NAMALWA (cell line): ENCODE results near the gene KDSR.

Source experiments
- DNase-seq: peaks from one replicate; pipeline ENCODE4 v3.0.0-alpha.2; 2015; ENCODE audit warnings: low spot score

Gene KDSR, protein sequence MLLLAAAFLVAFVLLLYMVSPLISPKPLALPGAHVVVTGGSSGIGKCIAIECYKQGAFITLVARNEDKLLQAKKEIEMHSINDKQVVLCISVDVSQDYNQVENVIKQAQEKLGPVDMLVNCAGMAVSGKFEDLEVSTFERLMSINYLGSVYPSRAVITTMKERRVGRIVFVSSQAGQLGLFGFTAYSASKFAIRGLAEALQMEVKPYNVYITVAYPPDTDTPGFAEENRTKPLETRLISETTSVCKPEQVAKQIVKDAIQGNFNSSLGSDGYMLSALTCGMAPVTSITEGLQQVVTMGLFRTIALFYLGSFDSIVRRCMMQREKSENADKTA

DNA sequence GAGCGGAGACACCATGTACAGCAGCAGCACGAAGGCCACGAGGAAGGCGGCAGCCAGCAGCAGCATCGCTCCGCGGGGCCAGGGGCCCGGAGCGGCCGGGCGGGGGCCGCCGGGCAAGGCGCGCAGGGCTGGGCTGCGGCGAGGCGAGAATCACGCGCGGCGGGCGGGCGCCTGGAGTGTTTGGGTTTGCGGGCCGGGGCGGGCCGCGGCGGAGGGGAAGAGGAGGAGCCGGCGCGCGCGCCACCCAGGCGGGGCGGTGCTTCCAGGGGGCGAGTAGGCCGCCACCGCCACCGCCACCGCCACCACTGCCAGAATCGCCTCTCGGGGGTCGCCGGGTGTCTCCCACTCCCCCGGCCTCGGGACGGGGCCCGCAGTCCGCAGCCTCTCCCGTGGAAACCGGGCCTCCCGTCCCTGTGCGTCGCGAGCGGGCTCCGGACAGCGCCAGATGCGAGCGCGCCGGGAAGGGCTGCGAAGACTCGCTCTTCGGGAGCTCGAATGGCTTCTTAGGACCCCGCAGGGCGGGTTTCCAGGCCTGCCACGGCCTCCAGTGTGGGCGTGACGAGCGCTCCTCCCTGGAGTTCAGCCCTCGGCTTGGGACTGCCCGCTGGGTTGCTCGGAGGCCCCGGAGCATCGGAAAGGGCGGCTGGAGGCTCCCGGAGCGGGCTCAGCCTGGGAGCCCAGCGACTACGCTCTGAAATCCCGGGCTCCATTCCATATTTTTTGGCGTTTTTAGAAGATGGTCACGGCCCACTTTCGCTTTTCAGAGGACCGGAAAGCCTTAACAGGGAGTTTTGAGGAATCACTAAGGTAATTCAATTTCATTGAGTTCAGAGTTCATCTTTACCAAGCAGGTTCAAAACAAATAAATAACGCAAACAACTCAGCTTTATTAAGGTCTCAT is at the start of gene KDSR:
Gene KDSR (minus strand): TSS at position 154 of the 901 bp plus-strand sequence. CDS start 88 bp downstream, at position 66.
- DNase-seq = peak; percentile 79

DNA sequence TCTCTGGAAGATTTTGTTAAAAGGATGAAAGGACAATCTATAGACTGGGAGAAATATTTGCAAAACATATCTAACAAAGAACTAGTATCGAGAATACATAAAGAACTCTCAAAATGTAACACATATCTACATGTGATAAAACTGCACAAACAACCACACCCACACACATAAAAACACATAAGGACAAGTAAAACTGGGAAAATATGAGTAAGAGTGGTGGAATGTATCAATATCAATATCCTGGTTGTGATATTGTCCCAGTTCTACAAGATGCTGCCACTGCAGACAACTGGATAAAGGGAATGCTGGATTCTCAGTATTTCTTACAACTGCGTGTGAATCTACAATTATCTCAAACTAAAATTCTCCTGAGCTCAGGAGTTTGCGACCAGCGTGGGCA is 45.9 kb upstream of the KDSR start:
- DNase-seq = no peak

DNA sequence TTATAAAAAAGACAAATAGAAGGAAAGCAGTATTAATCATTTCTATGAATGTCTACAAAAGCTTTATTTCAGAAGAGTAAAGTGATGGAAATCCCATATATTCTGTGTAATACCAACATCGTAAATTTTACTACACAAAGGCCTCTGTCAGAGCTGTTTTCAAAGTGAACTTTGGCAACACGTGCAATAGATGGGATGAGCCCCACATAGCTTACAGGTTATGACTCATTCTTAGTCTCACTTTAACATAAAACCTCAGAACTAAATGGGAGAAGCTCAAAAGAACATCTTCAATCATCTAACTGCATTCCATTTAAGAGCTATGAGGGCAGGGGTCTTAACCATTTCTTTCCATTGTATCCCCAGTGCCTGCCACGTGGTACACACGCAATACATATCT is 43.8 kb upstream of the KDSR start:
- no peak for DNase-seq

DNA sequence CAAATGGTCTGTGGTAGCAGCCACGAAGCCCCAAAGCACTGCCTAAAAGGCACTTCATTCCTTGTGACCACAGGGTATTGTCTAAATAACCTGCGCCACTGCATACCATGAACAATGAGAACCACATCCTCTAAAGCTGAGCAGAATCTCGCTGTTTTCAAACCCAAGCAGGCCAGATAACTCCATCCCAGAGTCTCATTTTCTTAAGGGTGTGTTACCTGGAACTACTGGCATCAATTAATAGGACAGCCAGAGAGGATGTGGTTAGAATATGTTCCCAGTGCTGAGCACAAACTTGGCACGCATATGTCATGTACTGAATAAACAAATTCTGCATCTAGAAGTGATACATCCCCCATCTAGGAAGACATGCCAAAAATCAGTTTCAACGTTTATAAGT is 42.3 kb upstream of the KDSR start:
- no peak for DNase-seq

DNA sequence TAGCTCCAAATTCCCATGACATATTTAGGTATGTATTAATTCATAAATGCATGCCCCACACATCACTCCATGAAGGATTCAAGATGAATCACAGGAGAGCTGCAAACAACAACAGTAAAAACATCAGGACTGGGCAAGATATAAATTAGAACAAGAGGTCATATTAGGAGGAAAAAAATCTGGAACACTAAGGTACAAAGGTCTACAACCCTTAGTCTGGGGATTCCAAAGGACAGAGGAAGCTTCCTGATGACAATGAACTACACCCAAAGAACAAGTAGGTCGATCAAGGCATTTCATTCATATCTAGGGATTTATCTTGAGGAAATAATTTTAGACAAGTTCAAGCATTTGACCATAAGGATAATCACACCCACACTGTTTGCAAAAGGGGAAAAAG is 40.7 kb upstream of the KDSR start:
- no peak for DNase-seq

DNA sequence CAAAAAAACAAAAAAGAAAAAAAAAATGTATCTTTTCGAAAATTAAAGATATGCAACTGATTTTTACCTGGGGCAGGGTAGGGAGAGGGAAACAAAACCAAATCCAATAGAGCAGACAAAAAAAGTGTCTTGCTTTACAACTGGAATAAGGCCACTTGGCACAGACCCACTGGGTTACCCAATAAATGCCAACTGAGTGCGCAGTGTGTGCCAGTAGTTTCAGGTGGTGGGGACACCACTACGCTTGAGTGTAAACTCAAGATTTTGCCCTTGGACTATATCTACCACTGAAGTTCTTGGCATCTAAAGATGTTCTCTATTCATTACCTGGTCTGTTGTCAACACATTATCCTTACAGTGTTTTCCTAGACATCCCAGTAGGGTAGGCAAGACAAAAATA is 39.0 kb upstream of the KDSR start:
- no peak for DNase-seq

DNA sequence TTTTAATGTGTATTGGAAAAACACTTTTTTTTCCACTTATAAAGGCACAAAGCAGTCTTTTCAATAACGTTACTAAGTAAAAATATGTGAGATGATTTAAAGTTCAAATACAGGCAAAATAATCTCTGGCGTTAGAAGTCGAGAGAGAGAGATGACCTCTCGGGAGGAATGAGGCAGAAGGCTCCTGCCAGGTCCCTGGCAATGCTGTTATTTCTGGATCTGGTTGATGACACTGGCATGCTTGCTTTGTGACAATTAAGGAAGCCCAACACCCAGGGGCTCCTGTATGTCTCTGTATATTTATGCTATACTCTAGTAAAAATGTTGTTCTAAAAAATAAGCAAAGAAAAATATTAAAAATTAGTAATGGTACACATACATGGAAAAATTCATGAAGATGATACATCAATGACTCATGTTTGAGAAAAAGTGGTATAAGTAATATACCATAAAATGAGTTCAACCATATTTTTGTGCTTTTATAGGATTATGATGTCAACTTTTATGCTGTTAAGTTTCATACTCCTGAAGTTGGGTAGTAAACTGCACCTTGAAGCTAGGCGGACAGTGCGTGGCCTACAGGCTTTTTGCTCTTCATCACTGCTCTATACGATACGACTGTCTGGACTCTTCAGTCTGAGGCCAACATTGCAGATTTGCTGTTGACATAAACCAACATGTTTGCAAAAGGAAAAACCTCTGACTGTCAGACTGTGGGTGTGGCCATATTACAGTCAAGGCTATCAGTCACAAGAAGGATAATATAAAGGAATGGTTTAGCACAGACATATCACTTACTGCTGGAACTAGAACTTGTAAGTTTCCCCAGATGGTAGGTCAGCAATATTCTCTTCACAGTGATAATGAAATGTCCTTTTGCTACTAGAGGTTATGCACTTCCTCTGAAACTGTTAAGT is 35.5 kb upstream of the KDSR start:
- DNase-seq = no peak

DNA sequence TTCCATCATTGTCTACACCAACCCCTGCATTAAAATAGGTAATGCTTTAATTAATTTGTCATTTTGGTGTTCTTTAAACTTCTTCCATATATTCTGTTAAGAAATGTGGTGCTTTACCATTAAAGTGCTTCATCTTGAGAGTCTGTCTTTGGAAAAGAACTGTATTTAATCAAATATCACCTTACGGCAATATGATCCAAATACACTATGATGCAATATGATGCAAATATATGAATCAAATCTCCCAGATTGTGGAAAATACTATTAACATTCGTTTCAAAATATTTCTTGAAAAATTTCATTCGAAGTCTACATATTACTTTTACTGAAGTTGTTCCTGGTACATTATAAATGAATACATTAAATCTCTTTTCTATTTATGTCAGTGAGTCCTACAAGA is 32.3 kb upstream of the KDSR start:
- no peak for DNase-seq

DNA sequence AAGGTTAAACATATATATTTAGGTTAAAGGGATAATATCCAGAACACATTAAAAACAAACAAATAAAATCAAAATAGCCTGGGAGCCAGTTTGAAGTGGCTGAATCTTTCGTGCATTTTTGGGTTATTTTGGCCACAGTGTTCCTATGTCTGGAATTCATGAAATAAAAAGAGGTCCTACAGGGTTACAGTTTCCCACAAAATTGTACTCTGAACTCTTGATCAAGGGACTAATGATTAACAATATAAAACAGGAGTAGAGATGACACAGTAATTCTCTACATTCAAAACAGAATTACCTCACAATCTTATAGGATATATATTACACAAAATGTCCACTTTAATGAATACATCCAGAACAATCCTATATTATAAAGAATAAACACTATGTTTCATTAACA is 30.3 kb upstream of the KDSR start:
- no peak for DNase-seq

DNA sequence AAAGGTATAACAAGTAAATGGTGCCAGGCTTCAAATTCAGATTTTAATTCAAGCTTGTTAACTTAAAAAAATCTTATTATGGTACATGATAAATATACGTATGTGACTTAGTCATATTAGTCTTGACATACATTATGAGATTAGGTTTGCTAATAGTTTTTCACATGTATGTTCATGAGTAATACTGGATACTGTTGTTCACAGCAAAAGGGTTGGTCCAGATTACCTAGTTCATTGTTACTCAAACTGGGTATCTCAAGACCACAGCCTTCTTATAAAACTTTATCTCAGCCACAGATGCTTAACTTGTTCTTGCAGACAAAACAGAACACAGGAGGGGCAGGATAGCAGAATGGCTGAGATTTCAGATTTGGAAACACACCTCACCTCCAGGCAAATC is 28.5 kb upstream of the KDSR start:
- no peak for DNase-seq

DNA sequence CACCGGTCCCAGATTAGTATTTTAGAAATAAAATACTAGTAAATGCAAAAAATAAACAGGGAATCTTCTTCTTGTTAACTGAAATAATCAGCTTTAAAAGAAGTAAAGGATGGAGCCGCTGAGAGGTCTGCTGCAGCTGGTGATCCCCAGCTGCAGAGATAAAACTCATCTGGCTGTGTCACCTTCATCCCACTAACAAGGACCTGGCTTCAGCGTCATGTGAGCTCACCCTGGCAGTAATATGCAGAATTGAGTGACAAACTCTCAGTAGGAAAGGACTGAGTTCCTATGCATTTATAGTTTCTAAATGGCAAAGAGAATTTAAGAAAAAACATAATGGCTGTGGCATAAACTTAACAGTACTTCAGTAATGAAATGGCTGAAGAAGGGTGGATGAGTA is 27.9 kb upstream of the KDSR start:
- no peak for DNase-seq

DNA sequence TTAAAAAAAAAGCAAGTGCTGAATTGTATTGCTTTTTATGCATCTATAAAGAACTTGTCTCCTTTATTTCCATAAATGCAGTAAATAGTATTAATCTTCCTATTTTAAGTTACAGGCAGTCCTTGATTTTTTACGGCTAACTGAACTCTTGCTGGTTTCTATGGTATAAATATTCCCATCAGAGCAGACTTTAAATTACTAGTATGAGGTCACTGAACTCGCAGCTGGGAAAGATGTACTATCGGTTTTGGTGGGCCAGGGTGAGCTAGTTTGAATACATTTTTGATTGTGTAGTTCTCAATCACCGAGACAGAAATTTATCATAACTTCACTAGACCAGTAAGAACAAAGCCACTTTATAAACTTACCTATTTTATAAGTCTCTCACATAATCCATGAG is 20.9 kb upstream of the KDSR start:
- no peak for DNase-seq

DNA sequence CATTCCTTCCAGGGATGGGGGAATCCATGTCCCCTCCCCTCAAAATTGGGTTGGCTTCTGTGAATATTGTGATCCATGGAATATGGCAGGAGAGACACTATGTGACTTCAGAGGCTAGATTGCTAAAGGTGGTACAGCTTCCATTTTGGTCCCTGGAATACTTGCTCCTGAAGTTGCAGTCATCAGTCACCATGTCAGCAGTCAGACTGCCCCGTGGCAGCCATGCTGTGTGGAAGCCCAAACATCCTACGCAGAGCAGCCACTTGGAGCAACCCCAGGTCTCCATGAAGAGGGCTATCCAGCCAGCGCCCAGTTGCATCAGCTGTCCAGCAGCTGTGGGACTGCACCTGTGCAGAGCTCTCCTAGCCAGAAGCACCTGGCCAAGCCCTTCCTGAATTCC is 15.8 kb upstream of the KDSR start:
- DNase-seq = no peak

DNA sequence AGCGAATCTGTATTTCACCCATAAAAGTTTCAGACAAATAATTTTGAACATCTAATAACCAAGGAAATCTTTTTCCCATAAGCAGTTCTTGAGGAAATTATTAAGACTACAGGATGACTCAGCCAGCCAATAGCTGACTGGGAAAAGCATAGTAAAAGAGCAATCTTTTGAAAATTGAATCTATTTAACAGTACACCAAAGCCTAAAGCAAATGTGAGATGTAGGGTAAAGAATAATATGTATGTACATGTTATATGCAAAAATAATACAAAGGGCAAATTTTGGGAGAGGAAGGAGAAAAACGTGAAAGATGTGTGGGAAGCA is 12.6 kb upstream of the KDSR start:
- no peak for DNase-seq

DNA sequence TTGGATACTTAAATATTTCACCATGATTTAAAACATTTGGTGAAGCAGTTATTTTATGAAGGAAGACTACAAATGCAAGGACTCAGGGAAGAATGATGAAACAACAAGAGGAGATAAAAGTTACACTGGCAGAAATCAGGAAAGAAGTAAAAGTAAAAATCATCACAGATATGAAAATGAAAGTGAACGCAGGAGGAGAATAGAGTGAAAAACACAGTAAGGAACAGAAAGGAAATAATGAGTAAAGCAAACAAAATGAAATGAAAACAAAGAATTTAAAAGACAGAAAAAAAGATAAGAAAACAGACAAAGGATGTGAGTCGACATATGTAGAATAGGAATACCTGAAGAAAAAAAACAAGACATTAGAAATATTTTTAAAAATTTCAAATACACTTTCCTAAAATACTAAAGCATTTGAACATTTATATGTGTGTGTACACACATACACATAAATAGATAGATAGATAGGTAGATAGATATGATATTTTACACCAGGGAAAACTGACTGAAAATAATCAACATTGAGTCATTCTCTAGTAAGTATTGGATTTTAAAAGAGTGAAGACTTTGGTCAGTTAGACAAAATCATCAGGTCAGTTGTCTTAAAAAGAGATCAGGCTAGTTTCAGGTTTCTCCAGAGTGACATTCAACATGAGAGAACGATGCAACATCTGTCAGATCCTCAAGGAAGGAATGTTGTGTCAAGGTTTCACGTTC is 12.1 kb upstream of the KDSR start:
- no peak for DNase-seq

DNA sequence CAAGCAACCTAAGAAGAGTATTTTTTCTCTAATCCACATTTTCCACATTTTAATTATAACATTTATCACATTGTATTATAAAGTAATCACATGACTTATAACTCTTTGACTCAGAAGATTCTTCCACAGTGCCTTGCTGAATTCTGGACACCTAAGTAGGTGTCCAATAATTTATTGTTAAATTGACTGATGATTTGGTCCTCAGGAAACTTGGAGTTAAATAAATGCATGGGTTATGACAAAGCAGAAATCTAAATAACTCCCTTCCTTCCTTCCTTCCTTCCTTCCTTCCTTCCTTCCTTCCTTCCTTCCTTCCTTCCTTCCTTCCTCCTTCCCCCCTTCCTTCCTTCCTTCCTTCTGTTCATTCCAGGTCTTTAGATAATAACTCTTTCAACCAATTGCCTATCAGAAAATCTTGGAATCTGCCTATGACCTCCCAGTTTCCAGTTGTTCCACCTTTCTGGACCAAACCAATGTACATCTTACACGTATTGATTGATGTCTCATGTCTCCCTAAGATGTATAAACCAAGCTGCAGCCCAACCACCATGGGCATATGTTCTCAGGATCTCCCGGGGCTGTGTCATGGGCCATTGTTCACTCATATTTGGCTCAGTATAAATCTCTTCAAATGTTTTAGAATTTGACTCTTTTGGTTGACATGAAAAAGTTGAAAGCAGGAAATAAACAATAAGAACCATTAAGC is 10.4 kb upstream of the KDSR start:
- DNase-seq = no peak

DNA sequence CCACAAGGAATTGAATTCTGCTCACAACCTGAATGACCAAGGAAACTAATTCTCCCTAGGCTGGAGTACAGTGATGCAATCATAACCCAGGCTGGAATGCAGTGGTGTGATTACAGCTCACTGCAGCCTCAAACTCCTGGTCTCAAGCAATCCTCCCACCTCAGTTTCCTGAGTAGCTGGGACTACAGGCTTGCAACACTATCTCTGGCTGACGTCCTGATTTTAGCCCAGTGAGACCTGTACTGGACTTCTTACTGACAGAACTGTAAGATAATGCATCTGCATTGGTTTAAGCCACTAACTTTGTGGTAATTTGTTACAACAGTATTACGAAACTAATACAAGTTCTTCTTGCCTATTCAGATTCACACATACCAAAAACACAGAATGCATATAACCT is 9.5 kb upstream of the KDSR start:
- DNase-seq = no peak

DNA sequence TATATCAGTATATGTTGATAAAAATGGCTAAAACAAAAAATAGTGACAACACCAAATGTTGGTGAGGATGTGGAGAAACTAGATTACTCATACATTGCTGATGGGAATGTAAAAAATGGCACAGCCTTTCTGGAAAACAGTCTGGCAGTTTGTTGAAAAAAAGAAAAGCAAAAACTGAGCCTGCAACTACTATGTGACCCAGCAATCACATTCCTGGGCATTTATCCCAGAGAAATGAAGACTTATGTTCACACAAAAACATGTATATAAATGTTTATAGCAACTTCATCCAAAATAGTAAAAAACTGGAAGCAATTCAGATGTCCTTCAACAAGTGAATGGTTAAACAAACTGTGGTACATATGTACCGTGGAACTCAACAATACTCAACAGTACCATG is 7.5 kb upstream of the KDSR start:
- no peak for DNase-seq

DNA sequence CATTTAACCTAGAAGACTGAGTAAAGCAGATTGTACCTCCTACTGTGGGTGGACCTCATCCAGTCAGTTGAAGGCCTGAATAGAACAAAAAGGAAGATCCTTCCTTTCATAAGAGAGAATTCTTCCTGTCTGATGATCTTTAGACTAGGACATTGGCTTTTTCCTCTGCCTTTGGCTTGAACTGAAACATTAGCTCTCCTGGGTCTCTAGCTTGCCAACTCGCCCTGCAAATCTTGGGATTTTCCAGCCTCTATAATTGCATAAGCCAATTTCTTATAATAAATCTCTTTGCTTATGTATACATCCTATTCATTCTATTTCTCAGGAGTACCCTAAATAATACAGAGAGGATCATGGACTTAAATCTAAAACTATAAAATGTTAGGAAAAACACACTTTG is 6.2 kb upstream of the KDSR start:
- DNase-seq = no peak

DNA sequence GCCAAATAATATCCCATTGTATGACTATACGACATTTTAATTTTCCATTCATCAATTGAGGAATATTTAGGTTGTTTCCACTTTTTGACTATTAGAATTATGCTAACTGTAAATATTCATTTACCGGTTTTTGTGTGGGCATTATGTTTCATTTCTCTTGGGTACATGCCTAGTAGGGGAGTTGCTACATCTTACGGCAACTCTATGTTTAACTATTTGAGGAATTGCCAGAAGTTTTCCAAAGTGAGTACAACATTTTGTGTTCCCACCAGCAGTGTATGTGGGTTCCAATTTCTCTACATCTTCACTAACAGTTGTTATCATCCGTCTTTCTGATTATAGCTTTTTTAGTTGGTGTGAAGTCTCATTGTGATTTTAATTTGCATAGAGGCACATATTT is 1.6 kb upstream of the KDSR start:
- DNase-seq = no peak
